A673 (cell line): ENCODE data around the gene MPC1.

ENCODE experiments used
- EZH2 ChIP-seq: fragments of 200-600 bp; sonication (generic); IDR thresholded peaks from 2 replicates; pipeline ENCODE4 v1.6.1; 2017; ENCODE audit warnings: borderline replicate concordance, low read depth, mild to moderate bottlenecking, mixed read lengths, antibody characterized with exemption, low read length; ENCODE audit not compliant: poor library complexity, severe bottlenecking
- TF ChIP-seq, protein P1 (sequence below): fragments of 300-800, 200-600 bp; sonication (generic); conservative IDR thresholded peaks from 2 replicates; pipeline ENCODE4 v1.5.1; 2017; ENCODE audit warnings: low read depth, mild to moderate bottlenecking, antibody characterized with exemption, low read length, moderate library complexity, mixed read lengths

DNA sequence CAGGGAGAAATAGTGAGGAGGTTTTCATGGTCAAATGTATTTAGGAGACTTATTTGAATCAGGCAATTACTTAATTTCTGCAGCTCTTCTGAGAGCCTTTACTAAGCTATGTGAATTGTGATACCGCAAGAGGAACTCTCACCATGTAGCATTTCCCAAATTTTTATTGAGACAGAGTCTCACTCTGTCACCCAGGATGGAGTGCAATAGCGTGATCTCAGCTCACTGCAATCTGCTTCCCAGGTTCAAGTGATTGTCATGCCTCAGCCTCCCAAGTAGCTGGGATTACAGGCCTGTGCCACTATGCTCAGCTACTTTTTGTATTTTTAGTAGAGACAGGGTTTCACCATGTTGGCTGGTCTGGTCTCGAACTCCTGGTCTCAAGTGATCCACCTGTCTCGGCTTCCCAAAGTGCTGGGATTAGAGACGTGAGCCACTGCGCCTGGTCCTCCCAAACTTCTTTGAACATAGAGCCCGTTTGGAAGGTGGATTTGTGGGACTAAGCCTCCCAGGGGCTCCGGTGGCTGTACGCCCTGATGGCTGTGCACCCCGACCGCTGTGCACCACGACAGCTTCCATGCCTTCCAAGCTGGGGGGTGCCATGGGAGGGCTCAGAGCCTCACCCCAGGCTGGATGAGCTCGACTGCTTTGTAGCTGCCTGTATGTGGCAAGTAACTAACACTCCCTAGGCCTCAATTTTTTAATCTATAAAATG is 5.7 kb upstream of the MPC1 start:
- TF ChIP-seq EZH2, result no peak
- TF ChIP-seq, protein P1, sequence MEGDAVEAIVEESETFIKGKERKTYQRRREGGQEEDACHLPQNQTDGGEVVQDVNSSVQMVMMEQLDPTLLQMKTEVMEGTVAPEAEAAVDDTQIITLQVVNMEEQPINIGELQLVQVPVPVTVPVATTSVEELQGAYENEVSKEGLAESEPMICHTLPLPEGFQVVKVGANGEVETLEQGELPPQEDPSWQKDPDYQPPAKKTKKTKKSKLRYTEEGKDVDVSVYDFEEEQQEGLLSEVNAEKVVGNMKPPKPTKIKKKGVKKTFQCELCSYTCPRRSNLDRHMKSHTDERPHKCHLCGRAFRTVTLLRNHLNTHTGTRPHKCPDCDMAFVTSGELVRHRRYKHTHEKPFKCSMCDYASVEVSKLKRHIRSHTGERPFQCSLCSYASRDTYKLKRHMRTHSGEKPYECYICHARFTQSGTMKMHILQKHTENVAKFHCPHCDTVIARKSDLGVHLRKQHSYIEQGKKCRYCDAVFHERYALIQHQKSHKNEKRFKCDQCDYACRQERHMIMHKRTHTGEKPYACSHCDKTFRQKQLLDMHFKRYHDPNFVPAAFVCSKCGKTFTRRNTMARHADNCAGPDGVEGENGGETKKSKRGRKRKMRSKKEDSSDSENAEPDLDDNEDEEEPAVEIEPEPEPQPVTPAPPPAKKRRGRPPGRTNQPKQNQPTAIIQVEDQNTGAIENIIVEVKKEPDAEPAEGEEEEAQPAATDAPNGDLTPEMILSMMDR, result no peak
